DMS 273 treated with DMSO at 0.1 percent for 48 hours (cell line): Measurements from ENCODE around the gene ING4.
"Not testable (repeated sequence)": the region's sequence is repeated elsewhere in the genome, so short reads cannot be mapped to it uniquely, and the experiment has no call there.

Source experiments
- DNase-seq: peaks from one replicate; lab custom pipeline; 2025; lab: John Stamatoyannopoulos, UW

The ING4 gene

GRCh38 chr12:6662906-6663742, at the start of gene ING4:
ING4 (minus strand) TSS chr12:6663119; CDS start chr12:6663101, 18 bp downstream.
- DNase-seq = peak; percentile 95

GRCh38 chr12:6708960-6709394, 46.1 kb upstream of the ING4 start:
- no peak for DNase-seq

GRCh38 chr12:6708351-6708750, 45.4 kb upstream of the ING4 start:
- not testable (repeated sequence) for DNase-seq

GRCh38 chr12:6703631-6704030, 40.7 kb upstream of the ING4 start:
- no peak for DNase-seq

- DNase-seq = no peak
Measured at GRCh38 chr12:6701078-6701768, 38.3 kb upstream of the ING4 start.

GRCh38 chr12:6700646-6701051, 37.7 kb upstream of the ING4 start, which contains the start of gene PIANP:
PIANP (minus strand) TSS chr12:6700815; CDS start chr12:6698061, 2,754 bp downstream.
- DNase-seq = no peak

DNA sequence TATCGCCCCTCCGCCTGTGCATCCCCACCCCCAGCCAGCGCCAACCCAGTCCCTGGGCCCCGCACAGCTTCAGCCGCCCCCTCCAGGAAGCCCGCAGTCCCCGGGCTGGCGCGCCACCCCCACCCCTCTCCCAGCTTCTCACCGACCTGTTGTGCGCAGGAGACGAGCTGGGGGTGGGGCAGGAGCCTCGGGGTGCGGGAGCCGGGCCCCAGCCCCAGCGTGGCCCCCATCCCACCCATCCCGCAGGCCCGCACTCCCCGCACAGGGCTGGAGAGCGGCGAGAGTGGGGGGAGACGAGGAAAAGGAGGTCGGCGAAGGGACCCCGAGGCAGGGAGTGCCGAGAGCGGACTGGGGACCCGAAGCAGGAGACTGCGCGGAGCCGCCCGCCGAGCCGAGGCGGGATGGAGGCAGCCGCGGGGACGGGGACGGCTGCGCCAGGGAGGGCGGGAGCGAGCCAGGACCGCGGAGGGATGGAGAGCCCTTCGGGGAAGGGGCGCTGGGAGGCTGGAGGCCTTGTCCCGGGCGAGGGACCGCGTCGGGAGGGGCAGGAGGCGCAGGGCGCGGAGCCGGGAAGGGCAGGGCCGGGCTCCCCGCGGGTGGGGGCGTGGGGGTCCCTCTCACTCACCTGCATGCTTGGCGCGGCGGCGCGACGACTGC, 37.2 kb upstream of the ING4 start:
- no peak for DNase-seq

DNA sequence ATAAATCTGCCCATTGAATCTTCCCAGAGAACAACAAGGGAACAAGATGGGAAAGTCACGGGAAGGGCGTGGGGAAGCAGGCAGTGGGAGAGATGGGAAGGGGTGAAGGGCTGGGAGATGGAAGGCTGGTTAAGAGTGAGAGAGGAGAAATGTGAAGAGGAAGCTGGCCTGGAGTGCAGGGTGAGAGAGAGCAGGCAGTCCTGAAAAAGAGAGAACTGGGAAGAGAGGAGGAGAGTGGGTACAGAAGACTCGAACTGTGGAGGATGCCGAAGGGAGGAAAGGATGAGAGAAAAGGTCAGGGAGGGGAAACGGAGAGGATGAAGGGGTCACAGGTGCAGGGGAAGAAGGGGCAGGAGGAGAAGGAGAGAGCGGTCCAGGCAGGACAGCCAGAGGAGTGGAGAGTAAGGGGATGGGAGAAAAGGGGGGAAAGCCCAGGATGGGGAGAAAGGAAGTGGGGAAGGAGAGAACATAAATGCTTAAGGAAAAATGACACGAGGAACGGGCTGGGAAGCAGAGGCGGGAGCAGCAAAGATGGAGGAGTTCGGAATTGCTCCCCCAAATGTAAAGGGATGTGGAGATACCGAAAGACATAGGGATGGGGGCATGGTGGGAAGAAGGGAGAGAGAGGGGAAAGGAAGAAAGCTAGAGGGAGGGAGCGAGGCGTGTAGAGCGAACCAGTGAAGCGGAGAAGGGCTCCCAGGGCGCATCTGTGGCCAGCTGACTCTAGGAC, 36.5 kb upstream of the ING4 start:
- no peak for DNase-seq

DNA sequence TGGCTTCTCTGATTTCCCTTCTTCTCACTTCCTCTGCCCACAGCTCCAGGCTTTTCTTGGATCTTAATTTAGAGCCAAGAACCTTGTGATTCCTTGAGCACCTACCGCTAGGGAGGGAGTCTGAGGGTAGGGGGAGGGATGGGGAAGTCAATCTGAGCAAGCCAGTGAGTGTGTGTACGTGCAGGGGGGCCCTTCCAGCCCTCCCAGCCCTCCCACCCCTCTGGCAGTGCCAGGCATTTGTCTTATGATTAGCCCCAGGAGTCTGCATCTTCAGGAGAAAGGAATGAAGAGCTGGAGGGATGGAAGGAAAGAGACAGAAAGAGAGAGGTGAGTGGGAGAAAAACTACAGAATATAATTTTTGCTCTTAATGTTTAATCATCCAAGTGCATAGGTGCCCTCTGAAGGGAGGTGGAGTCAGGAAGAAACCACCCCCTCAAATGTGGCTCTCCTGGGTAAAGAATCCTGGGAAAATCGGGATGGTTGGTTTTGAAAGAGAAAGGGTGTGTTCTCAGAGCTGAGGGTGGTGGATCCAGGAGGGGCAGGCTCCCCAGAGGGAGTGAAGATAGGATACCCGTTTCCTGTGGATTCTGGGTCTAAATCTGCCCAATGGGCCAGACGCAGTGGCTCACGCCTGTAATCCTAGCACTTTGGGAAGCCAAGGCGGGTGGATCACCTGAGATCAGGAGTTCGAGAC, 35.6 kb upstream of the ING4 start:
- no peak for DNase-seq

GRCh38 chr12:6697584-6698351, 34.8 kb upstream of the ING4 start:
- peak; percentile 21 for DNase-seq

GRCh38 chr12:6696690-6697583, 34.0 kb upstream of the ING4 start:
- no peak for DNase-seq

DNA sequence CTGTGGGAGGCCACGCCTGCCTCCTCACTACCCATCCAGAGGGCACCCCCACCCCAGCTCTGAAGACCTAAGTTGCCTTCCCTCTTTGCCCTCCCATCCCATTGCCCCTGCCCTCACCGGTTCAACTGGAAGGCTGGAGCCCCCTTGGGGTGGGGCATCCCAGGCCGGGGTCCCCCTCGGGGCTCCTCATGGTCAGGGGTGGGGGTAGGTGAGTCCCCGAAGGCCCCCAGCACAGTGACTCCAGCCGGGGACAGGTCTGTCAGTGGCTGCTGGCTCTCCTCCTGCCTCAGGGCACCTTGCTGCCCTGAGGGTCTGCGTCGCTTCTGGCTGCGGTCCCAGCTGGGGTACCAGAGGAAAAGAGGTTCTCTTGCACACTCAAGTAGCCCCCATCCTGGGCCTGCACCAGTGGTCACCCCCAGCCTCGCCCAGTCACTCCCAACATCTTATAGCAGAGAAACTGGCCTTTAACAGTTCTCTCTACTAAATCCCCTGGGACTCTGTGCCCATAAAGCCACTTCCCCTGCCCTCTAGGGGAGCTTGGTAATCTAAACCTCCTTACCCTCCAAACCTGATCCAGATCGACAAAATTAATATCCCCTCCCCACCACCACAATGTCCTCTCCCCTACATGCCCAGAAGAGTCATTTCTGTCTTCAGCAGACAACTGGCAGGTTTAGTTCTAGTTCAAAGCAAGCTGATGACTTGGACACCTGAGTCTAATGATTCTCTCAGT, 32.6 kb upstream of the ING4 start:
- no peak for DNase-seq

DNA sequence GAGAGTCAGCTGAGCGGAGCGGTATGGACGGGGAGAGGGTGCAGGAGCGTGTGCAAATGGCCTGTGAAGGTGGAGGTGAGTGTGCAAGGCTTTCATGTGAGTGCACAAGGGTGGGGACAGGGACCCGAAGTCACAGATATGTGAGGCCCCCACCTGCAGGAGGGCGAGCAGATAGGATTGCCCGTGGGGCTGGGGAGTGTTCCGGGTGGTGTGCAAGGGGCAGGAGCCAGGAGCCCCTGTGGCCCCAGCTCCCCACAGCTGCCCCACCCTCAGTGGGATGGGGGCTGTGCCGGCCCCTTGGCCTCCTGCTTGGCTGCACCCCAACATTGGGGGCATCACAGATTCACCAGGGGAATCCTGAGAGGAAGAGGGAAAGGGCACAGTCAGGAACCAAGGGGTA, 31.8 kb upstream of the ING4 start:
- no peak for DNase-seq

GRCh38 chr12:6693832-6694355, 31.0 kb upstream of the ING4 start:
- DNase-seq = no peak

GRCh38 chr12:6692888-6693287, 30.0 kb upstream of the ING4 start:
- DNase-seq = no peak

DNA sequence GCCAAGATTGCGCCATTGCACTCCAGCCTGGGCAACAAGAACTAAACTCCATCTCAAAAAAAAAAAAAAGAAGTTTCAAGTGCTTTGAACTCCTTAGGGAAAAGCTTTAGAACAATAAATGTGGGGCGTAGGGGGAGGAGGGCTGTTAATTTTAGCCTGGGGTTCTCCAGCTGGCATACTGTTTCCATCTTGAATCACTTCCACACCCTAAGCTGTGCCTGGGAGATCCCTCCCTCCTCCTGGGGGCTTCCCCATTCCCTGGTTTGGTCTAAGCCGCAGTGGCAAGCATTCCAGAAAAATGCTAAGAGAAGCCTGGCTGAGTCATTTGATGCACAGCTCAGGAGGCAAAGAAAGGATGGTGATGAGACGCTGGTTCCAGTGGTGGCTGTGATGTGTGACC, 28.6 kb upstream of the ING4 start:
- no peak for DNase-seq

DNA sequence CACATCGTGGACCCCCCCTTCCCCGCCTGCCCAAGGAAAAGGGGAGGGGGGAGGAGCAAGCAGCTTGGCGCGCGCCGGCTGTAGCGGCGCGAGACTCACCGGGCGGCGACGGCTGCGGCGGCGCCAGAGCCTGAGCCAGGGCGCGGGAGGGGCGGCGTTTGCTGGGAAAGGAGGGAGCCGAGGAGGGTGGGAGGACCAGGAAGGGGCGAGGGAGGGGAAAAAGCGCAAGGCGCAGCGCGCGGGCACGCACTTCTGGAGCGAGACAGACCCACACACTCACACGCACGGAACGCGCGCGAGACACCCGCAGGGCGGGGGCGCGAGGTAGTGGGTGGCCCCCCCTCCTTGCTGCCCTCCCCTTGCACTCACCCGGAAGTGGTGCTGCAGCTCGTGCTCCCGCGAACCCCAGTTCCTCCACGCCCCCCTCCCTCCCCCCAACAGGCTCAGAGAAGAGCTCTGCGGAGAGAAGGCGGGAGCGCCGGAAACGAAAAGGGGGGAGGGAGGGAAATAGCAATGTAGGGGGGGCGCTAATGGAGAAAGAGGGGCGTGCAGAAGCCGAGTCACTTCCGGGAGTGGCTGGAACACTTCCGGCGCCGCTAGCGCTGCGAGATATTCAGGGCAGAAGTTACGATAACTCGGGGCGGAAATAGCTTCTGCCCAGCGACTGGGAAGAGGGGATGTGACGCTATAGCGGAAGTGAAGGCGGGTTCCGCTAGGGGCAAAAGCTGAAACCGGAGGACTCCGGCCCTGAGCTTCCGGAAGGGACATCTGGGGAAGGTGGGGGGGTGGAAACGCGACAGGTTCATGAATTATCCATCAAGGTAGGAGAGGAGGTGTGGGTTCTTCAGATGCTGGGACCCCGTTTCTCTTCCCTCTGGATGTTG, 26.3 kb upstream of the ING4 start, which contains the start of gene ZNF384:
TSS of gene ZNF384 (minus strand) at position 377 of the 884 bp plus-strand sequence. CDS start 9,855 bp downstream, outside the sequence.
- DNase-seq = peak; percentile 95
